NCI-H2029 (cell line): ENCODE data around the gene EIPR1.
"Not testable (repeated sequence)": the region's sequence is repeated elsewhere in the genome, so short reads cannot be mapped to it uniquely, and the experiment has no call there.

Experiments
- DNase-seq: peaks from one replicate; lab custom pipeline; 2025; lab: John Stamatoyannopoulos, UW

Gene EIPR1

GRCh38 chr2:3403587-3404334 is 26.1 kb upstream of the EIPR1 start:
- DNase-seq: no peak

GRCh38 chr2:3399829-3400228 is 22.2 kb upstream of the EIPR1 start:
- DNase-seq: no peak

GRCh38 chr2:3399381-3399780 is 21.8 kb upstream of the EIPR1 start:
- no peak for DNase-seq

- DNase-seq: no peak
These were observed 21.2 kb upstream of the EIPR1 start for GRCh38 chr2:3398857-3399256.

GRCh38 chr2:3396920-3397559 is 19.4 kb upstream of the EIPR1 start:
- DNase-seq: no peak

- no peak for DNase-seq
These were observed 14.6 kb upstream of the EIPR1 start for GRCh38 chr2:3392216-3392615.

- DNase-seq: no peak
These were observed 12.4 kb upstream of the EIPR1 start for GRCh38 chr2:3390041-3390440.

- no peak for DNase-seq
These were observed 11.6 kb upstream of the EIPR1 start for GRCh38 chr2:3389193-3389592.

- no peak for DNase-seq
These were observed 10.8 kb upstream of the EIPR1 start for GRCh38 chr2:3388412-3388738.

- no peak for DNase-seq
These were observed 10.2 kb upstream of the EIPR1 start for GRCh38 chr2:3387644-3388411.

GRCh38 chr2:3387011-3387410 is 9.4 kb upstream of the EIPR1 start:
- no peak for DNase-seq

GRCh38 chr2:3386448-3386958 is 8.9 kb upstream of the EIPR1 start:
- no peak for DNase-seq

GRCh38 chr2:3379647-3380534 is 2.3 kb upstream of the EIPR1 start, which contains the start of gene TRAPPC12:
Gene TRAPPC12, plus strand, starts transcription at chr2:3379694. Its CDS starts 7,930 bp downstream, at chr2:3387624.
- peak; percentile 83 for DNase-seq

- DNase-seq: no peak
These were observed 1.7 kb upstream of the EIPR1 start for GRCh38 chr2:3379339-3379646.

GRCh38 chr2:3377279-3377611 is 373 bp downstream of the EIPR1 start:
- no peak for DNase-seq

- no peak for DNase-seq
These were observed 797 bp downstream of the EIPR1 start for GRCh38 chr2:3376821-3377220.

- not testable (repeated sequence) for DNase-seq
These were observed 8.1 kb downstream of the EIPR1 start for GRCh38 chr2:3369340-3370181.

- DNase-seq: no peak
These were observed 9.3 kb downstream of the EIPR1 start for GRCh38 chr2:3368261-3368722.

GRCh38 chr2:3365219-3365618 is 12.4 kb downstream of the EIPR1 start:
- DNase-seq: no peak

GRCh38 chr2:3361518-3362389 is 15.9 kb downstream of the EIPR1 start:
- no peak for DNase-seq
